NB4 (cell line): ENCODE results near the gene ALG5.

ENCODE experiments used
- DNase-seq: peaks from one replicate; pipeline ENCODE4 v3.0.0; 2010; ENCODE audit warnings: low read depth
- H3K4me3 ChIP-seq: one replicate; pipeline ENCODE4 v1.5.1; 2011; ENCODE audit warnings: mild to moderate bottlenecking, low read depth, low read length, moderate library complexity
- CTCF ChIP-seq: IDR thresholded peaks from one replicate; pipeline ENCODE4 v1.5.1; 2012; ENCODE audit warnings: low read depth, low read length
- MAX ChIP-seq: IDR thresholded peaks from 2 replicates; pipeline ENCODE4 v1.6.1; 2011; ENCODE audit warnings: low read depth, low read length
- MYC ChIP-seq: IDR thresholded peaks from 2 replicates; pipeline ENCODE4 v1.6.1; 2011; ENCODE audit warnings: low read depth, low read length
- POLR2A ChIP-seq: IDR thresholded peaks from 2 replicates; pipeline ENCODE4 v1.6.1; 2011; ENCODE audit warnings: mild to moderate bottlenecking; ENCODE audit not compliant: insufficient read length; ENCODE audit errors: extremely low read depth

Gene ALG5

GRCh38 chr13:36921631-36922301 is 77.4 kb downstream of the ALG5 start:
- TF ChIP-seq MYC (no peak), CTCF (no peak), POLR2A (no peak), MAX (no peak)
- no peak overlapping the region for H3K4me3 ChIP-seq
- DNase-seq, result no peak

- H3K4me3 ChIP-seq, result no peak overlapping the region
Observed at GRCh38 chr13:36920616-36921185, 78.4 kb downstream of the ALG5 start.

GRCh38 chr13:36919833-36920615 is 79.1 kb downstream of the ALG5 start, which contains the start of gene SMAD9:
SMAD9 (minus strand) TSS chr13:36920238; CDS start chr13:36879689, 40,549 bp downstream.
- no peak for TF ChIP-seq MAX
- no peak for TF ChIP-seq CTCF
- no peak for TF ChIP-seq MYC
- no peak for TF ChIP-seq POLR2A
- peak; percentile 64 for DNase-seq
- H3K4me3 ChIP-seq, result no peak within 1 kb of the TSS

More at GRCh38 chr13:36920616-36921185, 78.4 kb downstream of the ALG5 start:
- DNase-seq, result no peak
- TF ChIP-seq POLR2A (no peak), MAX (no peak), MYC (no peak), CTCF (no peak)

- no peak for TF ChIP-seq MAX
- DNase-seq, result no peak
- H3K4me3 ChIP-seq, result no peak overlapping the region
Observed at GRCh38 chr13:36919171-36919832, 79.8 kb downstream of the ALG5 start.

GRCh38 chr13:36918246-36919131 is 80.7 kb downstream of the ALG5 start:
- no peak overlapping the region for H3K4me3 ChIP-seq
- no peak for DNase-seq
- TF ChIP-seq MAX (no peak), MYC (no peak), POLR2A (no peak), CTCF (no peak)
